Measurements from ENCODE around the gene SCAMP2. TPM values are rescaled to one million over a fixed set of nuclear protein-coding genes. Genes with fewer than 3 reads are reported as not detected.

Gene SCAMP2
- total RNA-seq, 5 donors from 2014 or later (not counting 1 experiment from before 2014, with no cell fraction given) = 76.8 to 141 (median 134) TPM

DNA sequence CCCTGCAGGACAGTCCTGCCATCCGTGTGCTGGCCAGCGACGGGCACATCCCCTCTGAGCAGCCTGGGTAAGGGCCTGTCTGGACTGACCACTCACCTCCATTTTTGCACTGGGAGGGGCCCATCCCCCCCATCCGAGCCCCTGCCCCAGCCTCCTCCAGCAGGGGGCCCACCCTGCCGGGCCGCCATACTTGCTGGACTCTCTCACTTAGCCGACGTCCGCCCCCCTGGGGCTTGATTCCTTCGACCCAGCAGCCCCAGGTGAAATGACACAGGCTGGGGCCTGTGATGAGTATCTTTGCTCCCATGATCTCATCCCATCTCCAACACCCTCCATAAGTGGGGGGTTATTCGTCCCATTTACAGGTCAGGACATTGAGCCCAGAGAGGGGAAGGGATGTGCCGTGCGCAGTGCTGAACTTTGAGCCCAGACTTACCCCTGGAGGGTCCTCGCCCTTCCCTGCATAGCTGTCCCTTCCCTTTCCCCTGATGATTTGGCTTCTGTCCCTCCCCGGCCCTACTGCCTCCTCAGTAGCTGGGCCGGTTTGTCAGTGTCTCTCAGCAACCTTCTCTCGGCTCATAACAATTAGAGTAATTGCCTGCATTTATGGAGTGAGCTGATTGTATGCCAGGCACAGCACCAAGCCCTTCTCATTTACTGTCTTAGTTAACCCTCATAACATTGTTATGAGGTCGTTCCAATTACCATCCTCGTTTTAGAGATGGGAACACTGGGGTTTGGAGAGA is 56.4 kb downstream of the SCAMP2 start:
- ATAC-seq (replicated peaks in 1 of 4) (no peak), DNase-seq (no peak)
- H3K36me3 Mint-ChIP-seq = no peaks in the 10 kb centered on the region
- no peak overlapping the region for H3K27ac ChIP-seq (ENCODE audit: low read length)
- H3K4me3 ChIP-seq (ENCODE audit: control insufficient read depth in 1 of 2, extremely low read depth in 1 of 2, low read length in 1 of 2) = no peak overlapping the region
- no peaks in the 10 kb centered on the region for H3K36me3 ChIP-seq (ENCODE audit: control insufficient read depth in 2 of 2, extremely low read depth in 1 of 2, insufficient read depth in 1 of 2, low read length in 1 of 2)
- no peaks in the 10 kb centered on the region for H3K9me3 ChIP-seq
- CTCF ChIA-PET = no interaction called here
- 79% methylated on average over 4 of the region's 19 CpGs for WGBS (ENCODE audit: insufficient coverage)
- H3K27ac Mint-ChIP-seq = no peak overlapping the region
- POLR2A ChIA-PET = no interaction called here
- peaks cover 0 to 41% of the 10 kb centered on the region in 2 experiments for H3K27me3 ChIP-seq (replicated peaks in 1 of 2; ENCODE audit: control insufficient read depth in 2 of 2, extremely low read depth in 1 of 2, insufficient read depth in 2 of 2, low read length in 1 of 2)
- H3K9me3 Mint-ChIP-seq = no peaks in the 10 kb centered on the region
- H3K4me1 ChIP-seq (ENCODE audit: control insufficient read depth in 1 of 2, extremely low read depth in 1 of 2, insufficient read depth in 2 of 2, low read length in 2 of 2) = peaks cover 0 to 13% of the 10 kb centered on the region in 2 experiments
- no peak overlapping the region for H3K4me3 Mint-ChIP-seq
- H3K27me3 Mint-ChIP-seq = peaks cover 0 to 2% of the 10 kb centered on the region in 2 donors
- peaks cover 0 to 13% (median 8%) of the 10 kb centered on the region in 3 donors for H3K4me1 Mint-ChIP-seq

DNA sequence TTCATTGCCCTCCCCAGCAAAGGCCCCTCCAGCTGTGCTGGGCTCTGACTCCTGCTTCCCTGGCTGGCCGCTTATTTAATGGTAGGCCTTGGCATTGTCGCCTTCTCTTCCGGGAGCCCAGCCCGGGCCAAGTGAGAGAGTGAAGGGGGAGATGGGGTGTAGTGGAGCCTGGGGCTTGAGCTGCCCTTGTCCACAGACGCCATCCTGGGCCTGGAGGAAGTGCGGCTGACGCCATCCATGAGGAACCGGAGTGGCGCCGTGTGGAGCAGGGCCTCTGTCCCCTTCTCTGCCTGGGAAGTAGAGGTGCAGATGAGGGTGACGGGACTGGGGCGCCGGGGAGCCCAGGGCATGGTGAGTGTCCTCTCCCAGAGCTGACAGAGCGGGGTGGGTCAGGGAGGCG is 57.2 kb downstream of the SCAMP2 start:
- CTCF ChIA-PET = no interaction called here
- no peak overlapping the region for H3K4me3 Mint-ChIP-seq
- Histone ChIP-seq H3K27me3 (replicated peaks in 1 of 2; ENCODE audit: control insufficient read depth in 2 of 2, extremely low read depth in 1 of 2, insufficient read depth in 2 of 2, low read length in 1 of 2) (peaks cover 0 to 39% of the 10 kb centered on the region in 2 experiments), H3K4me1 (ENCODE audit: control insufficient read depth in 1 of 2, extremely low read depth in 1 of 2, insufficient read depth in 2 of 2, low read length in 2 of 2) (peaks cover 0 to 13% of the 10 kb centered on the region in 2 experiments), H3K9me3 (no peaks in the 10 kb centered on the region), H3K36me3 (ENCODE audit: control insufficient read depth in 2 of 2, extremely low read depth in 1 of 2, insufficient read depth in 1 of 2, low read length in 1 of 2) (no peaks in the 10 kb centered on the region), H3K4me3 (ENCODE audit: control insufficient read depth in 1 of 2, extremely low read depth in 1 of 2, low read length in 1 of 2) (no peak overlapping the region), H3K27ac (ENCODE audit: low read length) (no peak overlapping the region)
- no peaks in the 10 kb centered on the region for H3K9me3 Mint-ChIP-seq
- H3K4me1 Mint-ChIP-seq = peaks cover 0 to 13% (median 8%) of the 10 kb centered on the region in 3 donors
- peaks cover 0 to 2% of the 10 kb centered on the region in 2 donors for H3K27me3 Mint-ChIP-seq
- DNase-seq = no peak
- WGBS (ENCODE audit: insufficient coverage) = 93% methylated on average over 11 of the region's 15 CpGs
- POLR2A ChIA-PET = no interaction called here
- H3K36me3 Mint-ChIP-seq = no peaks in the 10 kb centered on the region
- no peak for ATAC-seq (replicated peaks in 1 of 4)
- no peak overlapping the region for H3K27ac Mint-ChIP-seq

DNA sequence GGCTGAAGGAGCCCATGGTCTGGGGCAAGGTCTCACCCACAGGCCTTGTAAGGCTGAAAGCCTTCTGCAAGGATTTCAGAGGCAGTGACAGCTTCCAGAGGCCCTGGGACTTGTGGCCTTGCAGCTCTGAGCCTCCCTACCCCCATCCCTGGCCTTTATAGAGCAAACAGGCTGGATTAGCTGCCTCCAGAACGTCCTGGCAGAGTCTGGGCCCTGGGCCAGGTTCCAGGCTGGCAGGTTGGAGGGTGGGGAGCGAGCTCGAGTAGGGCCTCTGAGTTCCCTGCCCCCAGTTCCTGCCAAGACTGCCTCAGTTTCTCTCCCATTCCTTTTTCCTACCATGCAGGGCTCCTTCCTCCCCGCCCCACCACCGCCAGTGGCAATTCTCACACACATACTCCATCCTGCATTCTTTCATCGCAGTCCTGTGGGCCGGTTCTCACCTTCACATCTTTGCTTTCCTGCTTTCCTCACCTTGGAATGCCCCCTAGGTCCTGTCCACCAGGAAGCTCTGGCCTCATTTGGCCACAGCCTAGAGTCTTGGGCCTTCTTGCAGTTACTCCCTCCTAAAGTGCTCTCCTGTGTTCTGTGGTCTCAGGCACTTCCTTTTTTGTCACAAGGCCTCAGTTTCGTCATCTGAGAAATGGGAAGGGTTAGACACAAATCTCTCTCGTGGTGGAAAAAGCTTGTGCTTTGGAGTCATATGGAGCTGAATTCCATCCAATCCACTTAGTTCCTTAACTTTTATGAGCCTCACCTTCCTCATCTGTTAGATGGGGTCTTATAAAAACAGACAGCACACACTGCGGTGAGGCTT is 57.8 kb downstream of the SCAMP2 start:
- no peak for DNase-seq
- H3K36me3 ChIP-seq (ENCODE audit: control insufficient read depth in 2 of 2, extremely low read depth in 1 of 2, insufficient read depth in 1 of 2, low read length in 1 of 2) = no peaks in the 10 kb centered on the region
- ChIA-PET CTCF (no interaction called here), POLR2A (no interaction called here)
- Mint-ChIP-seq H3K4me1 (peaks cover 0 to 13% (median 8%) of the 10 kb centered on the region in 3 donors), H3K9me3 (no peaks in the 10 kb centered on the region), H3K27me3 (peaks cover 0 to 2% of the 10 kb centered on the region in 2 donors), H3K36me3 (no peaks in the 10 kb centered on the region), H3K27ac (no peak overlapping the region), H3K4me3 (no peak overlapping the region)
- peaks cover 0 to 34% of the 10 kb centered on the region in 2 experiments for H3K27me3 ChIP-seq (replicated peaks in 1 of 2; ENCODE audit: control insufficient read depth in 2 of 2, extremely low read depth in 1 of 2, insufficient read depth in 2 of 2, low read length in 1 of 2)
- no peak overlapping the region for H3K27ac ChIP-seq (ENCODE audit: low read length)
- no peak overlapping the region for H3K4me3 ChIP-seq (ENCODE audit: control insufficient read depth in 1 of 2, extremely low read depth in 1 of 2, low read length in 1 of 2)
- no peaks in the 10 kb centered on the region for H3K9me3 ChIP-seq
- peaks cover 0 to 11% of the 10 kb centered on the region in 2 experiments for H3K4me1 ChIP-seq (ENCODE audit: control insufficient read depth in 1 of 2, extremely low read depth in 1 of 2, insufficient read depth in 2 of 2, low read length in 2 of 2)
- ATAC-seq (replicated peaks in 1 of 4) = no peak
- 97% methylated on average over 6 of the region's 10 CpGs for WGBS (ENCODE audit: insufficient coverage)

DNA sequence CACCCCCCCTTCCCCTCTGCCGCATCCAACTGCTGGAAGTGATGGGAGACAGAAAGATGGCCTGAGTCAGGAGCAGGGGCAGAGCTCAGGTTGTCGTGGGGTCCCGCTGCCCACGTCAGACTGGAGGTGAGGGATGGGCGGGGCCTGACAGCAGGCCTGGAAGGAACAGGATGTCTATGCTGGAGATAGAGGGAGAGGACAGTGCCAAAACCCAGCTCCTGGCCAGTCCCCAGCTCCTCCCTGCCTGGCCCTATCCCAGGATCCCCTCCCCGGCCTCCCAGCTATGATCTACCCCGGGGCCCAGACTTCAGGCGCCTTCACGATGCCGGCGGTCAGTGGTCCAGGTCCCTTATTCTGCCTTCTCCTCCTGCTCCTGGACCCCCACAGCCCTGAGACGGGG is 60.6 kb downstream of the SCAMP2 start, which contains the start of gene LMAN1L:
Gene LMAN1L (plus strand): TSS at position 303 of the 400 bp plus-strand sequence. CDS start 20 bp downstream, at position 323.
- Histone ChIP-seq H3K36me3 (ENCODE audit: control insufficient read depth in 2 of 2, extremely low read depth in 1 of 2, insufficient read depth in 1 of 2, low read length in 1 of 2) (no peaks in the 10 kb centered on the region), H3K27me3 (replicated peaks in 1 of 2; ENCODE audit: control insufficient read depth in 2 of 2, extremely low read depth in 1 of 2, insufficient read depth in 2 of 2, low read length in 1 of 2) (peaks cover 0 to 14% of the 10 kb centered on the region in 2 experiments), H3K4me1 (ENCODE audit: control insufficient read depth in 1 of 2, extremely low read depth in 1 of 2, insufficient read depth in 2 of 2, low read length in 2 of 2) (peaks cover 3 to 21% of the 10 kb centered on the region in 2 experiments), H3K9me3 (no peaks in the 10 kb centered on the region), H3K27ac (ENCODE audit: low read length) (no peak within 1 kb of the TSS), H3K4me3 (ENCODE audit: control insufficient read depth in 1 of 2, extremely low read depth in 1 of 2, low read length in 1 of 2) (no peak within 1 kb of the TSS)
- ChIA-PET CTCF (interaction anchor here (0.6 kb wide), 2 partner anchors 42 to 233 kb away, joined by 3 read pairs; no protein-coding TSS in a partner anchor), POLR2A (no interaction called here)
- no peaks in the 10 kb centered on the region for H3K9me3 Mint-ChIP-seq
- ATAC-seq (replicated peaks in 1 of 4) (no peak), DNase-seq (no peak)
- H3K4me3 Mint-ChIP-seq = no peak within 1 kb of the TSS
- H3K36me3 Mint-ChIP-seq = no peaks in the 10 kb centered on the region
- no peak within 1 kb of the TSS for H3K27ac Mint-ChIP-seq
- 85% methylated on average over 4 of the region's 12 CpGs for WGBS (ENCODE audit: insufficient coverage)
- H3K27me3 Mint-ChIP-seq = no peaks in the 10 kb centered on the region
- peaks cover 17 to 20% (median 17%) of the 10 kb centered on the region in 3 donors for H3K4me1 Mint-ChIP-seq

DNA sequence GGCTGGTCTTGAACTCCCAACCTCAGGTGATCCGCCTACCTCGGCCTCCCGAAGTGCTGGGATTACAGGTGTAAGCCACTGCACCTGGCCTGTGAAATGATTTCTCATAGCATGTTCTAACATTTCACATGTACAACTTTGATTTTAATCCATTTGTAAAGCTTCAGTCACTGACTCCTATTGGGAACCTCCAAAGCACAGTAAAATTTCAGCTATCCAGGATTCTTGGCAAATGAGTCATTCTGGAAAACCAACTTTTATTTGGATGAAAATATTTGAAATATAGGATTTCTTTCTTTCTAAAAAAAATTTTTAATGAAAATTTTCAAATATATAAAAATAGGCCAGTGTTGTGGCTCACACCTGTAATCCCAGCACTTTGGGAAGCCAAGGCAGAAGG is 63.2 kb downstream of the SCAMP2 start:
- Histone ChIP-seq H3K4me1 (ENCODE audit: control insufficient read depth in 1 of 2, extremely low read depth in 1 of 2, insufficient read depth in 2 of 2, low read length in 2 of 2) (peaks cover 6 to 29% of the 10 kb centered on the region in 2 experiments), H3K4me3 (ENCODE audit: control insufficient read depth in 1 of 2, extremely low read depth in 1 of 2, low read length in 1 of 2) (no peak overlapping the region), H3K36me3 (ENCODE audit: control insufficient read depth in 2 of 2, extremely low read depth in 1 of 2, insufficient read depth in 1 of 2, low read length in 1 of 2) (peaks cover 0 to under 1% of the 10 kb centered on the region in 2 donors), H3K27me3 (replicated peaks in 1 of 2; ENCODE audit: control insufficient read depth in 2 of 2, extremely low read depth in 1 of 2, insufficient read depth in 2 of 2, low read length in 1 of 2) (peaks cover 0 to 2% of the 10 kb centered on the region in 2 experiments), H3K27ac (ENCODE audit: low read length) (no peak overlapping the region), H3K9me3 (no peaks in the 10 kb centered on the region)
- ChIA-PET POLR2A (no interaction called here), CTCF (interaction anchor here in 1 of 2 donors (0.8 kb wide), 1 partner anchor 176 kb away, joined by 3 read pairs; no protein-coding TSS in a partner anchor)
- no peak for DNase-seq
- ATAC-seq (replicated peaks in 1 of 4) = no peak
- WGBS (ENCODE audit: insufficient coverage) = 93% methylated on average over 3 of the region's 3 CpGs
- Mint-ChIP-seq H3K36me3 (no peaks in the 10 kb centered on the region), H3K4me1 (peaks cover 26 to 34% (median 27%) of the 10 kb centered on the region in 3 donors), H3K4me3 (no peak overlapping the region), H3K27ac (peak overlapping the region in 1 of 2 donors; percentile 72), H3K9me3 (no peaks in the 10 kb centered on the region), H3K27me3 (no peaks in the 10 kb centered on the region)

DNA sequence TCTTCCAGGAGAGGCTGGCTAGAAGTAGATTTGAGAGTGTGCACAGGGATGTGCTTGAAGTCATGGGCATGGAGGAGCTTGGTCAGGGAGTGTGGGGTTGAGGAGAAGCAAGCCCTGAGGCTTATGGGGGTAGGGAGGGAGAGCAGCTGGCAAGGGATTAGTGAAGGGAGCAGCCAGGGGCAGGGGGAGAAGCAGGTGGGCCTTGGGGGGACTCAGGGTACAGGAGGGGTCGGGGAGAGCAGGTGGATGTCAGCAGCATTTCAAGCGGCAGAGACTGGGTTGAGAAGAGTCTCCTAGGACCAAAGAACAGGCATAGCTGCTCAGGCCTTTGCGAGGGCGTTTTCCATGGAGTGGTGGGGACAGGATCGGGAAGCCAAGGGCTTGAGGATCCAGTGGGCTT is 63.9 kb downstream of the SCAMP2 start:
- ChIA-PET CTCF (no interaction called here), POLR2A (no interaction called here)
- Histone ChIP-seq H3K9me3 (no peaks in the 10 kb centered on the region), H3K27ac (ENCODE audit: low read length) (peak overlapping the region; percentile 34), H3K4me3 (ENCODE audit: control insufficient read depth in 1 of 2, extremely low read depth in 1 of 2, low read length in 1 of 2) (no peak overlapping the region), H3K4me1 (ENCODE audit: control insufficient read depth in 1 of 2, extremely low read depth in 1 of 2, insufficient read depth in 2 of 2, low read length in 2 of 2) (peaks cover 6 to 29% of the 10 kb centered on the region in 2 experiments), H3K27me3 (replicated peaks in 1 of 2; ENCODE audit: control insufficient read depth in 2 of 2, extremely low read depth in 1 of 2, insufficient read depth in 2 of 2, low read length in 1 of 2) (no peaks in the 10 kb centered on the region), H3K36me3 (ENCODE audit: control insufficient read depth in 2 of 2, extremely low read depth in 1 of 2, insufficient read depth in 1 of 2, low read length in 1 of 2) (peaks cover 0 to 4% of the 10 kb centered on the region in 2 donors)
- Mint-ChIP-seq H3K9me3 (no peaks in the 10 kb centered on the region), H3K27me3 (no peaks in the 10 kb centered on the region), H3K36me3 (peaks cover under 1% of the 10 kb centered on the region), H3K4me3 (no peak overlapping the region), H3K4me1 (peaks cover 26 to 34% (median 29%) of the 10 kb centered on the region in 3 donors), H3K27ac (peak overlapping the region; percentile 68 to 71)
- DNase-seq = no peak
- no peak for ATAC-seq (replicated peaks in 1 of 4)
- WGBS (ENCODE audit: insufficient coverage) = 91% methylated on average over 4 of the region's 5 CpGs
